BJ (cell line): ENCODE data around the gene NACC1. TPM values are rescaled to one million over a fixed set of nuclear protein-coding genes. Genes with fewer than 3 reads are reported as not detected.

Source experiments
- CTCF ChIA-PET: fragments of 350-600 bp; formaldehyde crosslinking; extraction: SDS; loops from one replicate; lab custom pipeline; 2021; ENCODE audit warnings: antibody characterized with exemption, inconsistent platforms; lab: Yijun Ruan, JAX
- POLR2A ChIA-PET: fragments of 300-600 bp; sonication (Branson Sonifier 250); formaldehyde crosslinking; extraction: SDS; loops from one replicate; lab custom pipeline; 2021; ENCODE audit warnings: antibody characterized with exemption; lab: Charles Lee
- DNase-seq: peaks from one replicate; pipeline ENCODE4 v3.0.0-alpha.2; 2011; ENCODE audit warnings: low read depth
- H3K27me3 ChIP-seq: 2 replicates; pipeline ENCODE4 v1.6.0; 2011; ENCODE audit warnings: low read length; ENCODE audit not compliant: control insufficient read depth, insufficient read depth
- H3K36me3 ChIP-seq: 2 replicates; pipeline ENCODE4 v1.5.1; 2011; ENCODE audit warnings: low read length; ENCODE audit not compliant: control insufficient read depth, insufficient read depth
- H3K4me3 ChIP-seq: 2 replicates; pipeline ENCODE4 v1.5.1; 2011; ENCODE audit warnings: low read depth, mild to moderate bottlenecking, control low read depth, low read length
- CTCF ChIP-seq: IDR thresholded peaks from 2 replicates; pipeline ENCODE4 v1.5.1; 2011; ENCODE audit warnings: low read depth, mild to moderate bottlenecking, control low read depth, inconsistent platforms, low read length, moderate library complexity; ENCODE audit not compliant: insufficient read depth
- polyA plus RNA-seq: library from polyadenylated mRNA; depleted of rRNA; stranded (reverse); fragments of >200 nt; gene quantifications from 2 replicates; pipeline ENCODE4 v1.2.3, GENCODE V29; 2011

NACC1 gene
- polyA plus RNA-seq, 1 experiment, result 98.7 TPM

GRCh38 chr19:13150931-13151604, 33.0 kb downstream of the NACC1 start:
- DNase-seq, result no peak
- Histone ChIP-seq H3K4me3 (peak overlapping the region; percentile 88), H3K27me3 (no peaks in the 10 kb centered on the region), H3K36me3 (peaks cover 6% of the 10 kb centered on the region; the same call in 1 of the 2 replicates)
- ChIA-PET CTCF (interaction anchor here (1.0 to 2.5 kb wide), 7 partner anchors 13 to 186 kb away, joined by 3 to 10 read pairs (median 3); no protein-coding TSS in a partner anchor), POLR2A (no interaction called here)
- TF ChIP-seq CTCF, result no peak

GRCh38 chr19:13151605-13152355, 33.7 kb downstream of the NACC1 start:
- peaks cover 6% of the 10 kb centered on the region; the same call in 1 of the 2 replicates for H3K36me3 ChIP-seq
- ChIA-PET POLR2A (interaction anchor here (0.6 kb wide), 3 partner anchors 9 to 346 kb away, joined by 3 to 10 read pairs (median 3); no protein-coding TSS in a partner anchor), CTCF (interaction anchor here (0.9 to 1.7 kb wide), 7 partner anchors 11 to 186 kb away, joined by 3 to 7 read pairs (median 3); partner anchors contain the start of gene NACC1)
- TF ChIP-seq CTCF, result peak; percentile 39
- DNase-seq, result peak; percentile 78
- peak overlapping the region; percentile 92 for H3K4me3 ChIP-seq
- H3K27me3 ChIP-seq, result no peaks in the 10 kb centered on the region

- ChIA-PET CTCF (interaction anchor here (0.8 to 1.7 kb wide), 8 partner anchors 10 to 187 kb away, joined by 3 to 7 read pairs (median 4); partner anchors contain the start of gene NACC1), POLR2A (interaction anchor here (0.6 kb wide), 5 partner anchors 9 to 346 kb away, joined by 3 to 10 read pairs (median 4); no protein-coding TSS in a partner anchor)
- Histone ChIP-seq H3K4me3 (peak overlapping the region; percentile 92), H3K27me3 (no peaks in the 10 kb centered on the region), H3K36me3 (peaks cover 6% of the 10 kb centered on the region; the same call in 1 of the 2 replicates)
- no peak for TF ChIP-seq CTCF
- no peak for DNase-seq
Measured at GRCh38 chr19:13152356-13152973, 34.4 kb downstream of the NACC1 start.

GRCh38 chr19:13152974-13153568, 35.0 kb downstream of the NACC1 start:
- peak; percentile 28; the same call in 1 of the 2 replicates for TF ChIP-seq CTCF
- H3K4me3 ChIP-seq, result peak overlapping the region; percentile 92
- H3K27me3 ChIP-seq, result no peaks in the 10 kb centered on the region
- peak; percentile 54 for DNase-seq
- ChIA-PET POLR2A (interaction anchor here (0.6 kb wide), 1 partner anchor 95 kb away, joined by 4 read pairs; no protein-coding TSS in a partner anchor), CTCF (interaction anchor here (0.8 to 1.7 kb wide), 5 partner anchors 35 to 188 kb away, joined by 3 to 7 read pairs (median 4); partner anchors contain the start of gene NACC1)
- H3K36me3 ChIP-seq, result peaks cover 6% of the 10 kb centered on the region; the same call in 1 of the 2 replicates
